HCT116 (cell line): Measurements from ENCODE around the gene SPEN. TPM values are rescaled to one million over a fixed set of nuclear protein-coding genes. Genes with fewer than 3 reads are reported as not detected.
A peak's percentile ranks its signal among the peaks of the same experiment; 100 is the strongest.

Experiments used
- ATAC-seq: fragments of 200-7000 bp; cut with Tn5 transposase; 2 replicates; pipeline ENCODE4 v1.9.1; 2020; ENCODE audit warnings: mild to moderate bottlenecking, moderate library complexity
- BruUV-seq: library from RNA; stranded (reverse); fragments of 400-500 nt; replicated peaks from 2 replicates; lab custom pipeline; 2021; lab: Mats Ljungman, UMichigan
- CTCF ChIA-PET: fragments of 300-600 bp; sonication (Branson Sonifier 250); formaldehyde crosslinking; loops from one replicate; lab custom pipeline; 2021; ENCODE audit warnings: antibody characterized with exemption; lab: Charles Lee
- POLR2A ChIA-PET: fragments of 300-600, 350-600 bp; sonication (Branson Sonifier 250); formaldehyde crosslinking; loops from one replicate; lab custom pipeline; 2021; ENCODE audit warnings: antibody characterized with exemption; lab: Charles Lee
- RAD21 ChIA-PET, 2 experiments: fragments of 300-600 bp; sonication (Branson Sonifier 250); formaldehyde crosslinking; loops; one replicate each; lab custom pipeline; 2023; ENCODE audit warnings: low total read pairs in 2 of 2; ENCODE audit not compliant: uncharacterized antibody in 2 of 2, unreplicated experiment in 2 of 2, low non-redundant PET in 1 of 2; lab: Charles Lee
- DNase-seq: peaks from one replicate; pipeline ENCODE4 v3.0.0-alpha.2; 2010; ENCODE audit warnings: low read depth, low spot score
- H2AFZ ChIP-seq: fragments of 200-600 bp; shearing (Covaris generic), sonication (generic); 2 replicates; pipeline ENCODE4 v1.6.1; 2017; ENCODE audit warnings: low read depth, mixed run types, mixed read lengths, antibody characterized with exemption, low read length; ENCODE audit not compliant: poor library complexity, severe bottlenecking
- H3K27ac ChIP-seq: 2 replicates; pipeline ENCODE4 v1.5.1; 2012; ENCODE audit warnings: low read depth, low read length
- H3K27me3 ChIP-seq: fragments of 200-600 bp; sonication (generic); 2 replicates; pipeline ENCODE4 v1.6.1; 2016; ENCODE audit warnings: mixed run types, low read length, mixed read lengths; ENCODE audit not compliant: insufficient read depth
- H3K36me3 ChIP-seq, 2 experiments: fragments of 200-500 bp in 1 of 2; fragments of 200-600 bp in 1 of 2; sonication (Bioruptor generic) in 1 of 2; sonication (generic) in 1 of 2; 2 replicates each; pipeline versions ENCODE4 v1.5.1 to v1.6.1; 2014 to 2016; ENCODE audit warnings: low read length in 2 of 2, inconsistent platforms in 1 of 2, mixed read lengths in 1 of 2, mixed run types in 1 of 2; ENCODE audit not compliant: insufficient read depth in 2 of 2, control insufficient read depth in 1 of 2
- H3K4me1 ChIP-seq, 2 experiments: fragments of 200-600 bp in 1 of 2; sonication (generic) in 1 of 2; 2 replicates each; pipeline versions ENCODE4 v1.5.1 to v1.6.1; 2012 to 2017; ENCODE audit warnings: low read length in 2 of 2, inconsistent platforms in 1 of 2, mild to moderate bottlenecking in 1 of 2, mixed read lengths in 1 of 2, mixed run types in 1 of 2, moderate library complexity in 1 of 2; ENCODE audit not compliant: insufficient read depth in 2 of 2, control insufficient read depth in 1 of 2
- H3K4me2 ChIP-seq: fragments of 200-600 bp; sonication (generic); 2 replicates; pipeline ENCODE4 v1.6.1; 2017; ENCODE audit warnings: mixed run types, low read length, mixed read lengths
- H3K4me3 ChIP-seq, 2 experiments: fragments of 200-600 bp in 1 of 2; sonication (generic) in 1 of 2; replicated peaks in 1 of 2; 2 replicates each; pipeline ENCODE4 v1.5.1; 2011 to 2016; ENCODE audit warnings: low read length in 2 of 2, control low read depth in 1 of 2, low read depth in 1 of 2, mild to moderate bottlenecking in 1 of 2, mixed read lengths in 1 of 2, mixed run types in 1 of 2
- H3K79me2 ChIP-seq: fragments of 200-600 bp; sonication (generic); 2 replicates; pipeline ENCODE4 v1.6.1; 2017; ENCODE audit warnings: mild to moderate bottlenecking, mixed run types, low read length, moderate library complexity, mixed read lengths; ENCODE audit not compliant: insufficient read depth
- H3K9ac ChIP-seq: fragments of 200-600 bp; sonication (generic); 2 replicates; pipeline ENCODE4 v1.6.1; 2016; ENCODE audit warnings: low read length, mixed read lengths
- H3K9me2 ChIP-seq: fragments of 200-600 bp; sonication (generic), shearing (Covaris generic); 2 replicates; pipeline ENCODE4 v1.6.1; 2017; ENCODE audit warnings: mixed run types, mild to moderate bottlenecking, moderate library complexity; ENCODE audit not compliant: insufficient read depth
- H3K9me3 ChIP-seq, 2 experiments: fragments of 200-500 bp in 1 of 2; fragments of 200-600 bp in 1 of 2; sonication (Bioruptor generic) in 1 of 2; sonication (generic) in 1 of 2; 2 replicates each; pipeline ENCODE4 v1.6.1; 2014 to 2017; ENCODE audit warnings: low read length in 2 of 2, mixed read lengths in 2 of 2, inconsistent platforms in 1 of 2, low read depth in 1 of 2, mild to moderate bottlenecking in 1 of 2, mixed run types in 1 of 2, moderate library complexity in 1 of 2; ENCODE audit not compliant: control insufficient read depth in 1 of 2, insufficient read depth in 1 of 2
- H4K20me1 ChIP-seq: fragments of 200-600 bp; sonication (generic), shearing (Covaris generic); 2 replicates; pipeline ENCODE4 v1.6.1; 2017; ENCODE audit warnings: mixed run types, mild to moderate bottlenecking, moderate library complexity; ENCODE audit not compliant: insufficient read depth
- CBX3 ChIP-seq: IDR thresholded peaks from 2 replicates; pipeline ENCODE4 v1.6.1; 2012; ENCODE audit warnings: low read depth
- CEBPB ChIP-seq: IDR thresholded peaks from 2 replicates; pipeline ENCODE4 v1.6.1; 2012; ENCODE audit warnings: low read depth
- EGR1 ChIP-seq: IDR thresholded peaks from 2 replicates; pipeline ENCODE4 v1.6.1; 2012; ENCODE audit warnings: low read depth
- ELF1 ChIP-seq: IDR thresholded peaks from 2 replicates; pipeline ENCODE4 v1.6.1; 2012; ENCODE audit warnings: low read depth, borderline replicate concordance
- EZH2 ChIP-seq: fragments of 200-600 bp; sonication (generic); IDR thresholded peaks from 2 replicates; pipeline ENCODE4 v1.6.1; 2017; ENCODE audit warnings: antibody characterized with exemption, mixed run types
- FOSL1 ChIP-seq: IDR thresholded peaks from 2 replicates; pipeline ENCODE4 v1.6.1; 2012; ENCODE audit warnings: low read depth
- POLR2A ChIP-seq: IDR thresholded peaks from 2 replicates; pipeline ENCODE4 v1.7.0; 2011; ENCODE audit warnings: borderline replicate concordance; ENCODE audit not compliant: insufficient read depth, insufficient read length; ENCODE audit errors: extremely low read depth
- POLR2AphosphoS5 ChIP-seq: IDR thresholded peaks from 2 replicates; pipeline ENCODE4 v1.6.1; 2011; ENCODE audit warnings: mild to moderate bottlenecking, low read depth, low read length, moderate library complexity
- SIN3A ChIP-seq: IDR thresholded peaks from 2 replicates; pipeline ENCODE4 v1.6.1; 2012; ENCODE audit warnings: low read depth
- SP1 ChIP-seq: IDR thresholded peaks from 2 replicates; pipeline ENCODE4 v1.6.1; 2012; ENCODE audit warnings: low read depth
- TCF7L2 ChIP-seq: IDR thresholded peaks from 2 replicates; pipeline ENCODE4 v1.7.0; 2011; ENCODE audit warnings: borderline replicate concordance, inconsistent platforms; ENCODE audit not compliant: insufficient read depth, insufficient read length; ENCODE audit errors: extremely low read depth
- ZFX ChIP-seq: fragments of 450-650 bp; IDR thresholded peaks from 2 replicates; pipeline ENCODE4 v1.6.1; 2017
- ZNF274 ChIP-seq: fragments of 200-500 bp; sonication (Bioruptor generic); IDR thresholded peaks from 2 replicates; pipeline ENCODE4 v1.6.1; 2014; ENCODE audit warnings: mild to moderate bottlenecking, low read depth, low read length, inconsistent platforms
- intact Hi-C: fragments of 100-400 bp; cut with micrococcal nuclease; formaldehyde crosslinking; loops from 2 replicates; pipeline ENCODE4 v1.10.0; 2022
- total RNA-seq: library from RNA; stranded (reverse); gene quantifications from one replicate; pipeline ENCODE4 v1.2.1, GENCODE V29; 2021; ENCODE audit not compliant: unreplicated experiment
- TF ChIP-seq, protein P1 (sequence below): IDR thresholded peaks from 2 replicates; pipeline ENCODE4 v1.6.1; 2012; ENCODE audit warnings: low read depth
- TF ChIP-seq, protein P2 (sequence below): IDR thresholded peaks from 2 replicates; pipeline ENCODE4 v1.6.1; 2011; ENCODE audit warnings: mild to moderate bottlenecking, low read length, moderate library complexity; ENCODE audit not compliant: insufficient replicate concordance; ENCODE audit errors: extremely low read depth
- TF ChIP-seq, protein P3 (sequence below), 3 experiments: fragments of 200-600 bp in 1 of 3; sonication (generic) in 1 of 3; IDR thresholded peaks in 2 of 3; conservative IDR thresholded peaks in 1 of 3; 2 replicates each; pipeline ENCODE4 v1.5.1; 2012 to 2017; ENCODE audit warnings: low read depth in 2 of 3, low read length in 2 of 3, antibody characterized with exemption in 1 of 3, borderline replicate concordance in 1 of 3, control low read depth in 1 of 3, mild to moderate bottlenecking in 1 of 3, mixed read lengths in 1 of 3, mixed run types in 1 of 3, moderate library complexity in 1 of 3; ENCODE audit not compliant: insufficient read depth in 1 of 3

Gene SPEN
- total RNA-seq, 1 experiment from 2014 or later = 58.6 TPM

DNA sequence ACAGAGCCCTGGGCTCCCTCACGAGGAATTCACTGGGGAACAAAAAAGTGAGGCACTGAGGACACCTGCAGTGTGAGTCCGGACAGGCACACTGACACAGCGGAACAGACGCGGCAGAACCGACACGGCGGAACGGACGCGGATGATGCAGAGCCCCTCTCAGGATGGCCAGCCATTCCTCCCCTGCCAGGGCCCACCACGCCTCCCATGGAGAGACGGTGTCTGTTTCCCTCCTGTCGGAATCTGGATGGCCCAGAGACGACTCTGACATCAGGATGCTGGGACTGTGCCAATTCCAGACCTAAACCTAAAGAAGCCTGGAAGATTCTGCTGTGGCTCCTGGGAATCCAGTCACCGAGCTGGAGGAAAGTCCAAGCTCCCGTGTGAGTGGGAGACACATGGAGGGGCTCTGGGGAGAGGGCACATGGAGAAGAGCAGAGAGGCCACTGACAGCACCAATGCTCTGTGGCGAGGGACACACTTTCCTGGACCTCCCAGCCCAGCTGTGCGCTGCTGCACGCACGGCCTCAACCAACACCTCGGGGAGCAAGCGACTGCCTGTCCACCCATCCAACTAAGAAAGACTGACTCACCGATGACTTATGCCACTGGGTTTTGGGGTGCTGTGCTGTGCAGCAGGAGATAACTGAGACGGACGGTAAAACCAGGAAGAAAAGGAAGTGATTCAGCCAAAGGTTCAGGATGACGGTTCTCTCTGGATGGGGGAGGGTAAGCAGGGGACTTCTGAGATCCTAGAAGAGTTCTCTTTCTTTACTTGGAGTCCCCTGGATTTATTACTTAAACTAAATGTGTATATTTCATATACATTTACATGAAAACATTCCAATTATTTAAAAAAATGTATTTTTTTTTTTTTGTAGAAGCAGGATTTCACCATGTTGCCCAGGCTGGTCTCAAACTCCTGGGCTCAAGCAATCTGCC, 105.1 kb downstream of the SPEN start (continued):
- no peak for TF ChIP-seq POLR2A
- TF ChIP-seq TCF7L2 = no peak
- no peak; the same call in 1 of the 2 replicates for TF ChIP-seq ELF1
- no peak for TF ChIP-seq CEBPB
- peak; percentile 45; the same call in 1 of the 2 replicates for TF ChIP-seq POLR2AphosphoS5

DNA sequence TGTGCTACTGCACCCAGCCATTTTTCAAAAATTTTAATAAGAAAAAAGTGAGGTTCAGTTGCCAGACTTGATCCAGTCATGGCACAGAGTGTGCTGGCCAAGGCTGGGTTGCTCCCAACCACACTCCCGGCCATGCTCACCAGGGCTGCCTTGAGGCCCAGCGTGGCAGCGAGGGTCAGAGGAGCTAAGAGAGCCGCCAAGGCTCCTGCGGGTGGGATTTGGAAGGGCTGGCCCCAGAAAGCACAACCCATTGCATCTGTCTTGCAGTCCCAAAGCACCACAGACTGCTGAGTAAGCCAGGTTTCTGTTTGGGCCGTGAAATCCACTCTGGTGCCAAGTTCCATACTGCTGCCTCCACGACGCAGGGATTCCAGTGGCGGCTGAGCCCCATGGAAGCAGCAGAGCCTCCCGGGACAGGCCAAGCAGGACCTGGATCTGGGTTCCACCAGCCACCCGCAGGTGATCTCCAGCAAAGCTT, 105.8 kb downstream of the SPEN start:
- peak overlapping the region; percentile 78 for H3K4me2 ChIP-seq
- H3K36me3 ChIP-seq = no peaks in the 10 kb centered on the region
- H2AFZ ChIP-seq = no peak overlapping the region
- RAD21 ChIA-PET = no interaction called here
- POLR2A ChIA-PET = interaction anchor here (0.9 kb wide), 1 partner anchor 193 kb away, joined by 4 read pairs; no protein-coding TSS in a partner anchor
- no peak for DNase-seq
- ATAC-seq = no peak
- H3K27me3 ChIP-seq = no peaks in the 10 kb centered on the region
- H3K9me3 ChIP-seq = no peaks in the 10 kb centered on the region
- intact Hi-C loops = no loop called here
- H3K27ac ChIP-seq = no peak overlapping the region
- peak overlapping the region; percentile 40; the same call in 1 of the 2 replicates for H3K9ac ChIP-seq
- H3K4me3 ChIP-seq = 0 out of 4 replicates have a peak overlapping the region, but pooled peaks of 1 of the 2 experiments have one; percentile 39
- CTCF ChIA-PET = no interaction called here
- peaks cover 35% of the 10 kb centered on the region; the same call in 1 of the 2 replicates for H3K79me2 ChIP-seq
- H3K9me2 ChIP-seq = no peaks in the 10 kb centered on the region
- no TSS peak for BruUV-seq
- H4K20me1 ChIP-seq = no peaks in the 10 kb centered on the region
- peaks cover 33 to 68% of the 10 kb centered on the region in 2 experiments for H3K4me1 ChIP-seq
- TF ChIP-seq, protein P1, sequence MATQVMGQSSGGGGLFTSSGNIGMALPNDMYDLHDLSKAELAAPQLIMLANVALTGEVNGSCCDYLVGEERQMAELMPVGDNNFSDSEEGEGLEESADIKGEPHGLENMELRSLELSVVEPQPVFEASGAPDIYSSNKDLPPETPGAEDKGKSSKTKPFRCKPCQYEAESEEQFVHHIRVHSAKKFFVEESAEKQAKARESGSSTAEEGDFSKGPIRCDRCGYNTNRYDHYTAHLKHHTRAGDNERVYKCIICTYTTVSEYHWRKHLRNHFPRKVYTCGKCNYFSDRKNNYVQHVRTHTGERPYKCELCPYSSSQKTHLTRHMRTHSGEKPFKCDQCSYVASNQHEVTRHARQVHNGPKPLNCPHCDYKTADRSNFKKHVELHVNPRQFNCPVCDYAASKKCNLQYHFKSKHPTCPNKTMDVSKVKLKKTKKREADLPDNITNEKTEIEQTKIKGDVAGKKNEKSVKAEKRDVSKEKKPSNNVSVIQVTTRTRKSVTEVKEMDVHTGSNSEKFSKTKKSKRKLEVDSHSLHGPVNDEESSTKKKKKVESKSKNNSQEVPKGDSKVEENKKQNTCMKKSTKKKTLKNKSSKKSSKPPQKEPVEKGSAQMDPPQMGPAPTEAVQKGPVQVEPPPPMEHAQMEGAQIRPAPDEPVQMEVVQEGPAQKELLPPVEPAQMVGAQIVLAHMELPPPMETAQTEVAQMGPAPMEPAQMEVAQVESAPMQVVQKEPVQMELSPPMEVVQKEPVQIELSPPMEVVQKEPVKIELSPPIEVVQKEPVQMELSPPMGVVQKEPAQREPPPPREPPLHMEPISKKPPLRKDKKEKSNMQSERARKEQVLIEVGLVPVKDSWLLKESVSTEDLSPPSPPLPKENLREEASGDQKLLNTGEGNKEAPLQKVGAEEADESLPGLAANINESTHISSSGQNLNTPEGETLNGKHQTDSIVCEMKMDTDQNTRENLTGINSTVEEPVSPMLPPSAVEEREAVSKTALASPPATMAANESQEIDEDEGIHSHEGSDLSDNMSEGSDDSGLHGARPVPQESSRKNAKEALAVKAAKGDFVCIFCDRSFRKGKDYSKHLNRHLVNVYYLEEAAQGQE = no peak
- TF ChIP-seq, protein P2, sequence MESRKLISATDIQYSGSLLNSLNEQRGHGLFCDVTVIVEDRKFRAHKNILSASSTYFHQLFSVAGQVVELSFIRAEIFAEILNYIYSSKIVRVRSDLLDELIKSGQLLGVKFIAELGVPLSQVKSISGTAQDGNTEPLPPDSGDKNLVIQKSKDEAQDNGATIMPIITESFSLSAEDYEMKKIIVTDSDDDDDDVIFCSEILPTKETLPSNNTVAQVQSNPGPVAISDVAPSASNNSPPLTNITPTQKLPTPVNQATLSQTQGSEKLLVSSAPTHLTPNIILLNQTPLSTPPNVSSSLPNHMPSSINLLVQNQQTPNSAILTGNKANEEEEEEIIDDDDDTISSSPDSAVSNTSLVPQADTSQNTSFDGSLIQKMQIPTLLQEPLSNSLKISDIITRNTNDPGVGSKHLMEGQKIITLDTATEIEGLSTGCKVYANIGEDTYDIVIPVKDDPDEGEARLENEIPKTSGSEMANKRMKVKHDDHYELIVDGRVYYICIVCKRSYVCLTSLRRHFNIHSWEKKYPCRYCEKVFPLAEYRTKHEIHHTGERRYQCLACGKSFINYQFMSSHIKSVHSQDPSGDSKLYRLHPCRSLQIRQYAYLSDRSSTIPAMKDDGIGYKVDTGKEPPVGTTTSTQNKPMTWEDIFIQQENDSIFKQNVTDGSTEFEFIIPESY = no peak
- TF ChIP-seq ZNF274 = no peak
- TF ChIP-seq SP1 = no peak
- no peak for TF ChIP-seq EZH2
- TF ChIP-seq, protein P3, sequence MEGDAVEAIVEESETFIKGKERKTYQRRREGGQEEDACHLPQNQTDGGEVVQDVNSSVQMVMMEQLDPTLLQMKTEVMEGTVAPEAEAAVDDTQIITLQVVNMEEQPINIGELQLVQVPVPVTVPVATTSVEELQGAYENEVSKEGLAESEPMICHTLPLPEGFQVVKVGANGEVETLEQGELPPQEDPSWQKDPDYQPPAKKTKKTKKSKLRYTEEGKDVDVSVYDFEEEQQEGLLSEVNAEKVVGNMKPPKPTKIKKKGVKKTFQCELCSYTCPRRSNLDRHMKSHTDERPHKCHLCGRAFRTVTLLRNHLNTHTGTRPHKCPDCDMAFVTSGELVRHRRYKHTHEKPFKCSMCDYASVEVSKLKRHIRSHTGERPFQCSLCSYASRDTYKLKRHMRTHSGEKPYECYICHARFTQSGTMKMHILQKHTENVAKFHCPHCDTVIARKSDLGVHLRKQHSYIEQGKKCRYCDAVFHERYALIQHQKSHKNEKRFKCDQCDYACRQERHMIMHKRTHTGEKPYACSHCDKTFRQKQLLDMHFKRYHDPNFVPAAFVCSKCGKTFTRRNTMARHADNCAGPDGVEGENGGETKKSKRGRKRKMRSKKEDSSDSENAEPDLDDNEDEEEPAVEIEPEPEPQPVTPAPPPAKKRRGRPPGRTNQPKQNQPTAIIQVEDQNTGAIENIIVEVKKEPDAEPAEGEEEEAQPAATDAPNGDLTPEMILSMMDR (IDR thresholded peaks at IDR 0.05 in 2 of 3, conservative IDR thresholded peaks at IDR 0.05 in 1 of 3; ENCODE audit: borderline replicate concordance in 1 of 3, insufficient read depth in 1 of 3, low read depth in 2 of 3, low read length in 2 of 3) = no peak
- TF ChIP-seq CBX3 = no peak
- TF ChIP-seq TCF7L2 = no peak
- TF ChIP-seq ZFX = no peak
- no peak for TF ChIP-seq FOSL1
- TF ChIP-seq EGR1 = no peak
- no peak for TF ChIP-seq POLR2A
- TF ChIP-seq SIN3A = no peak
